DMS53 treated with DMSO at 0.1 percent for 48 hours (cell line): Measurements from ENCODE around the gene PLCE1.

Experiments
- DNase-seq: peaks from one replicate; lab custom pipeline; 2025; ENCODE audit not compliant: unreplicated experiment; lab: John Stamatoyannopoulos, UW

Gene PLCE1

GRCh38 chr10:94016727-94017714, 23.3 kb downstream of the PLCE1 start:
- no peak for DNase-seq

GRCh38 chr10:94018107-94018506, 24.4 kb downstream of the PLCE1 start:
- DNase-seq: no peak

GRCh38 chr10:94023906-94024305, 30.2 kb downstream of the PLCE1 start:
- DNase-seq: no peak

GRCh38 chr10:94024407-94024806, 30.7 kb downstream of the PLCE1 start:
- DNase-seq: no peak

GRCh38 chr10:94025806-94026205, 32.1 kb downstream of the PLCE1 start:
- DNase-seq: no peak

- DNase-seq: no peak
Observed at GRCh38 chr10:94027197-94027596, 33.5 kb downstream of the PLCE1 start.

- no peak for DNase-seq
Observed at GRCh38 chr10:94029955-94030354, 36.2 kb downstream of the PLCE1 start.

GRCh38 chr10:94035982-94036765, 42.4 kb downstream of the PLCE1 start:
- no peak for DNase-seq

- no peak for DNase-seq
Observed at GRCh38 chr10:94036766-94037033, 43.0 kb downstream of the PLCE1 start.

- DNase-seq: no peak
Observed at GRCh38 chr10:94037286-94037685, 43.6 kb downstream of the PLCE1 start.

- DNase-seq: no peak
Observed at GRCh38 chr10:94038024-94038423, 44.3 kb downstream of the PLCE1 start.

- DNase-seq: no peak
Observed at GRCh38 chr10:94041206-94041605, 47.5 kb downstream of the PLCE1 start.

- no peak for DNase-seq
Observed at GRCh38 chr10:94042001-94042833, 48.5 kb downstream of the PLCE1 start.

GRCh38 chr10:94042834-94043175, 49.1 kb downstream of the PLCE1 start:
- no peak for DNase-seq
